ENCODE data around the gene MCRIP1.

Gene MCRIP1

GRCh38 chr17:81829858-81830257, 3.2 kb downstream of the MCRIP1 start:
- no peak for TF ChIP-seq ZNF8 (CRISPR knock-in tag; IDR thresholded peaks at IDR 0.05)
- no peak for TF ChIP-seq ZC3H10 (CRISPR knock-in tag; IDR thresholded peaks at IDR 0.05)
- TF ChIP-seq, protein P1, sequence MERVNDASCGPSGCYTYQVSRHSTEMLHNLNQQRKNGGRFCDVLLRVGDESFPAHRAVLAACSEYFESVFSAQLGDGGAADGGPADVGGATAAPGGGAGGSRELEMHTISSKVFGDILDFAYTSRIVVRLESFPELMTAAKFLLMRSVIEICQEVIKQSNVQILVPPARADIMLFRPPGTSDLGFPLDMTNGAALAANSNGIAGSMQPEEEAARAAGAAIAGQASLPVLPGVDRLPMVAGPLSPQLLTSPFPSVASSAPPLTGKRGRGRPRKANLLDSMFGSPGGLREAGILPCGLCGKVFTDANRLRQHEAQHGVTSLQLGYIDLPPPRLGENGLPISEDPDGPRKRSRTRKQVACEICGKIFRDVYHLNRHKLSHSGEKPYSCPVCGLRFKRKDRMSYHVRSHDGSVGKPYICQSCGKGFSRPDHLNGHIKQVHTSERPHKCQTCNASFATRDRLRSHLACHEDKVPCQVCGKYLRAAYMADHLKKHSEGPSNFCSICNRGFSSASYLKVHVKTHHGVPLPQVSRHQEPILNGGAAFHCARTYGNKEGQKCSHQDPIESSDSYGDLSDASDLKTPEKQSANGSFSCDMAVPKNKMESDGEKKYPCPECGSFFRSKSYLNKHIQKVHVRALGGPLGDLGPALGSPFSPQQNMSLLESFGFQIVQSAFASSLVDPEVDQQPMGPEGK (CRISPR knock-in tag; IDR thresholded peaks at IDR 0.05; ENCODE audit: borderline replicate concordance): no peak
- TF ChIP-seq SNAI2 (CRISPR knock-in tag; IDR thresholded peaks at IDR 0.05): no peak
- no peak for TF ChIP-seq ISL1 (CRISPR knock-in tag; IDR thresholded peaks at IDR 0.05)
- no peak for TF ChIP-seq ZNF70 (CRISPR knock-in tag; IDR thresholded peaks at IDR 0.05)
- no peak for TF ChIP-seq CSRNP3 (CRISPR knock-in tag; IDR thresholded peaks at IDR 0.05)
- TF ChIP-seq ZNF565 (CRISPR knock-in tag; conservative IDR thresholded peaks at IDR 0.05; ENCODE audit: low read depth): no peak
- TF ChIP-seq ZFP3 (CRISPR knock-in tag; IDR thresholded peaks at IDR 0.05): no peak
- no peak for TF ChIP-seq BACH2 (CRISPR knock-in tag; IDR thresholded peaks at IDR 0.05; ENCODE audit: borderline replicate concordance)
- no peak for TF ChIP-seq OSR1 (CRISPR knock-in tag; IDR thresholded peaks at IDR 0.05)
- no peak for TF ChIP-seq CSDC2 (CRISPR knock-in tag; IDR thresholded peaks at IDR 0.05)
- no peak for TF ChIP-seq GLIS3 (CRISPR knock-in tag; IDR thresholded peaks at IDR 0.05)
- no peak for TF ChIP-seq PPARA (CRISPR knock-in tag; IDR thresholded peaks at IDR 0.05; ENCODE audit: borderline replicate concordance)
- no peak for TF ChIP-seq TOX (CRISPR knock-in tag; IDR thresholded peaks at IDR 0.05; ENCODE audit: borderline replicate concordance)
- TF ChIP-seq TSHZ2 (CRISPR knock-in tag; IDR thresholded peaks at IDR 0.05): no peak
- no peak for ATAC-seq

GRCh38 chr17:81828656-81829055, 4.4 kb downstream of the MCRIP1 start:
- no peak for TF ChIP-seq OSR1 (CRISPR knock-in tag; IDR thresholded peaks at IDR 0.05)
- TF ChIP-seq CSRNP3 (CRISPR knock-in tag; IDR thresholded peaks at IDR 0.05): no peak
- TF ChIP-seq GLIS3 (CRISPR knock-in tag; IDR thresholded peaks at IDR 0.05): no peak
- TF ChIP-seq, protein P1 (CRISPR knock-in tag; IDR thresholded peaks at IDR 0.05; ENCODE audit: borderline replicate concordance): no peak
- TF ChIP-seq SNAI2 (CRISPR knock-in tag; IDR thresholded peaks at IDR 0.05): no peak
- TF ChIP-seq ZFP3 (CRISPR knock-in tag; IDR thresholded peaks at IDR 0.05): no peak
- TF ChIP-seq, protein P2, sequence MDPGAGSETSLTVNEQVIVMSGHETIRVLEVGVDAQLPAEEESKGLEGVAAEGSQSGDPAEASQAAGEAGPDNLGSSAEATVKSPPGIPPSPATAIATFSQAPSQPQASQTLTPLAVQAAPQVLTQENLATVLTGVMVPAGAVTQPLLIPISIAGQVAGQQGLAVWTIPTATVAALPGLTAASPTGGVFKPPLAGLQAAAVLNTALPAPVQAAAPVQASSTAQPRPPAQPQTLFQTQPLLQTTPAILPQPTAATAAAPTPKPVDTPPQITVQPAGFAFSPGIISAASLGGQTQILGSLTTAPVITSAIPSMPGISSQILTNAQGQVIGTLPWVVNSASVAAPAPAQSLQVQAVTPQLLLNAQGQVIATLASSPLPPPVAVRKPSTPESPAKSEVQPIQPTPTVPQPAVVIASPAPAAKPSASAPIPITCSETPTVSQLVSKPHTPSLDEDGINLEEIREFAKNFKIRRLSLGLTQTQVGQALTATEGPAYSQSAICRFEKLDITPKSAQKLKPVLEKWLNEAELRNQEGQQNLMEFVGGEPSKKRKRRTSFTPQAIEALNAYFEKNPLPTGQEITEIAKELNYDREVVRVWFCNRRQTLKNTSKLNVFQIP (CRISPR knock-in tag; IDR thresholded peaks at IDR 0.05; ENCODE audit: borderline replicate concordance, low read depth): no peak
- TF ChIP-seq ESRRG (CRISPR knock-in tag; IDR thresholded peaks at IDR 0.05): no peak
- no peak for ATAC-seq
